Mammary epithelial cell (primary cell): Measurements from ENCODE around the gene SLCO3A1.

Experiments
- CTCF ChIP-seq, 2 donors: IDR thresholded peaks in 1 of 2; conservative IDR thresholded peaks in 1 of 2; 2 replicates each; pipeline ENCODE4 v1.5.1; 2011 to 2012; ENCODE audit warnings: inconsistent platforms in 2 of 2, low read length in 2 of 2, mild to moderate bottlenecking in 2 of 2, control low read depth in 1 of 2, low read depth in 1 of 2; ENCODE audit not compliant: insufficient read depth in 1 of 2; ENCODE audit errors: extremely low read depth in 1 of 2
- EZH2 ChIP-seq: IDR thresholded peaks from 2 replicates; pipeline ENCODE4 v1.6.1; 2012; ENCODE audit warnings: low read length, inconsistent platforms, borderline replicate concordance

- no peak for TF ChIP-seq CTCF (conservative IDR thresholded peaks at IDR 0.05 in 1 of 2, IDR thresholded peaks at IDR 0.05 in 1 of 2; ENCODE audit: extremely low read depth in 1 of 2, insufficient read depth in 1 of 2, low read depth in 1 of 2, low read length in 2 of 2)
- no peak for TF ChIP-seq EZH2
Observed at GRCh38 chr15:92056875-92057274, 203.4 kb downstream of the SLCO3A1 start.
